H9 (cell line): ENCODE data around the gene CROT. TPM values are rescaled to one million over a fixed set of nuclear protein-coding genes. Genes with fewer than 3 reads are reported as not detected.

Experiments
- DNase-seq: peaks from one replicate; pipeline ENCODE4 v3.0.0-alpha.2; 2017
- H2AFZ ChIP-seq: one replicate; pipeline ENCODE4 v1.6.1; 2013; ENCODE audit warnings: mild to moderate bottlenecking, low read length, control low read depth, moderate library complexity
- H2AK5ac ChIP-seq: 2 replicates; pipeline ENCODE4 v1.6.1; 2013; ENCODE audit warnings: low read length, control low read depth, mixed read lengths; ENCODE audit not compliant: insufficient read length
- H2BK120ac ChIP-seq: one replicate; pipeline ENCODE4 v1.6.1; 2013; ENCODE audit warnings: low read depth, mild to moderate bottlenecking, low read length, control low read depth, inconsistent platforms; ENCODE audit not compliant: poor library complexity, severe bottlenecking
- H2BK12ac ChIP-seq: 2 replicates; pipeline ENCODE4 v1.6.1; 2013; ENCODE audit warnings: low read length, control low read depth, mixed read lengths, low read depth; ENCODE audit not compliant: insufficient read length
- H2BK15ac ChIP-seq: 2 replicates; pipeline ENCODE4 v1.6.1; 2013; ENCODE audit warnings: low read depth, low read length, control low read depth
- H2BK20ac ChIP-seq: one replicate; pipeline ENCODE4 v1.6.1; 2013; ENCODE audit warnings: low read depth, mild to moderate bottlenecking, low read length, control low read depth, inconsistent platforms; ENCODE audit not compliant: poor library complexity, severe bottlenecking
- H2BK5ac ChIP-seq: 2 replicates; pipeline ENCODE4 v1.6.1; 2013; ENCODE audit warnings: low read length, control low read depth, mixed read lengths; ENCODE audit not compliant: insufficient read length
- H3K14ac ChIP-seq: 2 replicates; pipeline ENCODE4 v1.6.1; 2013; ENCODE audit warnings: low read length, control low read depth; ENCODE audit not compliant: insufficient read depth
- H3K18ac ChIP-seq: 2 replicates; pipeline ENCODE4 v1.6.1; 2013; ENCODE audit warnings: low read depth, mild to moderate bottlenecking, mixed read lengths, low read length, control low read depth; ENCODE audit not compliant: insufficient read length
- H3K23ac ChIP-seq: 2 replicates; pipeline ENCODE4 v1.6.1; 2013; ENCODE audit warnings: low read length, control low read depth, mixed read lengths, low read depth; ENCODE audit not compliant: insufficient read length
- H3K23me2 ChIP-seq: 2 replicates; pipeline ENCODE4 v1.6.1; 2013; ENCODE audit warnings: low read depth, mild to moderate bottlenecking, mixed read lengths, low read length, control low read depth; ENCODE audit not compliant: insufficient read length, poor library complexity, severe bottlenecking
- H3K27ac ChIP-seq: 2 replicates; pipeline ENCODE4 v1.5.1; 2013; ENCODE audit warnings: low read length, control low read depth, mixed read lengths, low read depth; ENCODE audit not compliant: insufficient read length
- H3K27me3 ChIP-seq: 2 replicates; pipeline ENCODE4 v1.6.1; 2013; ENCODE audit warnings: low read length, control low read depth, inconsistent platforms; ENCODE audit not compliant: insufficient read depth
- H3K4ac ChIP-seq: 2 replicates; pipeline ENCODE4 v1.6.1; 2013; ENCODE audit warnings: low read depth, mild to moderate bottlenecking, control low read depth, inconsistent platforms, low read length, moderate library complexity
- H3K4me1 ChIP-seq: 2 replicates; pipeline ENCODE4 v1.6.1; 2013; ENCODE audit warnings: low read length, control low read depth, inconsistent platforms; ENCODE audit not compliant: insufficient read depth
- H3K4me2 ChIP-seq: 2 replicates; pipeline ENCODE4 v1.6.1; 2013; ENCODE audit warnings: low read length, control low read depth, mixed read lengths; ENCODE audit not compliant: insufficient read length, insufficient read depth
- H3K56ac ChIP-seq: 2 replicates; pipeline ENCODE4 v1.6.1; 2013; ENCODE audit warnings: low read depth, mild to moderate bottlenecking, mixed read lengths, low read length, control low read depth; ENCODE audit not compliant: insufficient read length
- H3K79me1 ChIP-seq: 2 replicates; pipeline ENCODE4 v1.6.1; 2013; ENCODE audit warnings: low read depth, mild to moderate bottlenecking, moderate library complexity, low read length, control low read depth, inconsistent platforms; ENCODE audit not compliant: insufficient read depth, poor library complexity, severe bottlenecking
- H3K79me2 ChIP-seq: 2 replicates; pipeline ENCODE4 v1.6.1; 2013; ENCODE audit warnings: low read length, control low read depth, inconsistent platforms; ENCODE audit not compliant: insufficient read depth
- H3K9ac ChIP-seq: 2 replicates; pipeline ENCODE4 v1.6.1; 2013; ENCODE audit warnings: low read length, control low read depth, mixed read lengths; ENCODE audit not compliant: insufficient read length; ENCODE audit errors: extremely low read depth
- H3K9me3 ChIP-seq: one replicate; pipeline ENCODE4 v1.6.1; 2013; ENCODE audit warnings: low read depth, low read length, inconsistent platforms; ENCODE audit not compliant: control insufficient read depth
- H3T11ph ChIP-seq: one replicate; pipeline ENCODE4 v1.6.1; 2013; ENCODE audit warnings: mild to moderate bottlenecking, low read length, control low read depth, inconsistent platforms
- H4K20me1 ChIP-seq: one replicate; pipeline ENCODE4 v1.6.1; 2013; ENCODE audit not compliant: control insufficient read depth, insufficient read length, insufficient read depth
- H4K5ac ChIP-seq: 2 replicates; pipeline ENCODE4 v1.6.1; 2013; ENCODE audit warnings: low read depth, mild to moderate bottlenecking, mixed read lengths, low read length, control low read depth; ENCODE audit not compliant: insufficient read length
- H4K8ac ChIP-seq: replicated peaks from 2 replicates; pipeline ENCODE4 v1.6.1; 2013; ENCODE audit warnings: low read length, control low read depth, mixed read lengths, low read depth; ENCODE audit not compliant: insufficient read length
- H4K91ac ChIP-seq: 2 replicates; pipeline ENCODE4 v1.6.1; 2013; ENCODE audit warnings: low read depth, mild to moderate bottlenecking, moderate library complexity, mixed read lengths, low read length, control low read depth; ENCODE audit not compliant: insufficient read length
- H3K27ac Mint-ChIP-seq, 3 experiments: 2 replicates in 2 of 3; 3 replicates in 1 of 3; pipeline ENCODE4 v1.8.0; 2020 to 2021; ENCODE audit warnings: mixed read lengths in 3 of 3, mild to moderate bottlenecking in 1 of 3, moderate library complexity in 1 of 3
- H3K27me3 Mint-ChIP-seq: 2 replicates; pipeline ENCODE4 v1.8.0; 2021; ENCODE audit warnings: low read depth, mild to moderate bottlenecking, moderate library complexity, mixed read lengths
- H3K36me3 Mint-ChIP-seq, 3 experiments: 2 replicates in 2 of 3; 3 replicates in 1 of 3; pipeline ENCODE4 v1.8.0; 2020 to 2021; ENCODE audit warnings: low read depth in 3 of 3, mixed read lengths in 3 of 3; ENCODE audit not compliant: insufficient read depth in 1 of 3
- H3K4me1 Mint-ChIP-seq, 2 experiments: 2 replicates each; pipeline ENCODE4 v1.8.0; 2020; ENCODE audit warnings: mixed read lengths in 2 of 2
- H3K4me3 Mint-ChIP-seq, 2 experiments: 2 replicates in 1 of 2; 3 replicates in 1 of 2; pipeline ENCODE4 v1.8.0; 2020 to 2021; ENCODE audit warnings: mild to moderate bottlenecking in 2 of 2, mixed read lengths in 2 of 2, moderate library complexity in 1 of 2
- H3K9me3 Mint-ChIP-seq, 2 experiments: 2 replicates in 1 of 2; 3 replicates in 1 of 2; pipeline ENCODE4 v1.8.0; 2020; ENCODE audit warnings: mild to moderate bottlenecking in 2 of 2, mixed read lengths in 2 of 2, moderate library complexity in 1 of 2
- WGBS: extraction: QIAGEN DNeasy Blood & Tissue Kit; methylation state at CpG from one replicate; pipeline ENCODE4 v1.1.7; 2013; ENCODE audit warnings: missing lambda C conversion rate, low lambda C conversion rate, mixed read lengths; ENCODE audit not compliant: insufficient read length; ENCODE audit errors: extremely low coverage; 5-methylcytosine and 5-hydroxymethylcytosine counted together
- total RNA-seq: library from RNA; stranded (reverse); gene quantifications from 2 replicates; pipeline ENCODE4 v1.2.1, GENCODE V29; 2021
- TF ChIP-seq, protein P1 (sequence below): fragments of 200-600 bp; sonication (generic); conservative IDR thresholded peaks from 3 replicates; pipeline ENCODE4 v1.8.0; 2021; ENCODE audit warnings: antibody characterized with exemption, mild to moderate bottlenecking

The CROT gene
- total RNA-seq, 1 experiment from 2014 or later: 6.0 TPM

GRCh38 chr7:87375662-87376435 lies 30.4 kb downstream of the CROT start:
- Histone ChIP-seq H3K79me1 (no peaks in the 10 kb centered on the region), H4K8ac (no peak overlapping the region), H3K27me3 (no peaks in the 10 kb centered on the region), H3K4ac (no peak overlapping the region), H3T11ph (no peak overlapping the region), H2BK15ac (no peak overlapping the region), H3K27ac (no peak overlapping the region), H3K23ac (no peak overlapping the region), H3K18ac (no peak overlapping the region), H3K56ac (no peak overlapping the region), H2BK120ac (no peak overlapping the region), H2AK5ac (no peak overlapping the region), H3K23me2 (no peaks in the 10 kb centered on the region), H3K4me2 (no peak overlapping the region), H3K14ac (no peak overlapping the region), H3K9me3 (no peaks in the 10 kb centered on the region), H2AFZ (no peak overlapping the region), H4K20me1 (no peaks in the 10 kb centered on the region), H2BK20ac (no peak overlapping the region), H4K91ac (no peak overlapping the region), H4K5ac (no peak overlapping the region), H3K9ac (no peak overlapping the region), H3K79me2 (no peaks in the 10 kb centered on the region), H3K4me1 (no peaks in the 10 kb centered on the region), H2BK12ac (no peak overlapping the region), H2BK5ac (no peak overlapping the region)
- H3K36me3 Mint-ChIP-seq: no peaks in the 10 kb centered on the region
- WGBS: no CpG with 5 or more reads among the region's 5 CpGs
- TF ChIP-seq, protein P1, sequence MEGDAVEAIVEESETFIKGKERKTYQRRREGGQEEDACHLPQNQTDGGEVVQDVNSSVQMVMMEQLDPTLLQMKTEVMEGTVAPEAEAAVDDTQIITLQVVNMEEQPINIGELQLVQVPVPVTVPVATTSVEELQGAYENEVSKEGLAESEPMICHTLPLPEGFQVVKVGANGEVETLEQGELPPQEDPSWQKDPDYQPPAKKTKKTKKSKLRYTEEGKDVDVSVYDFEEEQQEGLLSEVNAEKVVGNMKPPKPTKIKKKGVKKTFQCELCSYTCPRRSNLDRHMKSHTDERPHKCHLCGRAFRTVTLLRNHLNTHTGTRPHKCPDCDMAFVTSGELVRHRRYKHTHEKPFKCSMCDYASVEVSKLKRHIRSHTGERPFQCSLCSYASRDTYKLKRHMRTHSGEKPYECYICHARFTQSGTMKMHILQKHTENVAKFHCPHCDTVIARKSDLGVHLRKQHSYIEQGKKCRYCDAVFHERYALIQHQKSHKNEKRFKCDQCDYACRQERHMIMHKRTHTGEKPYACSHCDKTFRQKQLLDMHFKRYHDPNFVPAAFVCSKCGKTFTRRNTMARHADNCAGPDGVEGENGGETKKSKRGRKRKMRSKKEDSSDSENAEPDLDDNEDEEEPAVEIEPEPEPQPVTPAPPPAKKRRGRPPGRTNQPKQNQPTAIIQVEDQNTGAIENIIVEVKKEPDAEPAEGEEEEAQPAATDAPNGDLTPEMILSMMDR: no peak
- no peaks in the 10 kb centered on the region for H3K27me3 Mint-ChIP-seq
- H3K4me1 Mint-ChIP-seq: no peaks in the 10 kb centered on the region
- no peak for DNase-seq
- no peak overlapping the region for H3K27ac Mint-ChIP-seq
- H3K4me3 Mint-ChIP-seq: no peak overlapping the region
- H3K9me3 Mint-ChIP-seq: no peaks in the 10 kb centered on the region
